Measurements from ENCODE around the gene CASZ1.

Gene CASZ1

DNA sequence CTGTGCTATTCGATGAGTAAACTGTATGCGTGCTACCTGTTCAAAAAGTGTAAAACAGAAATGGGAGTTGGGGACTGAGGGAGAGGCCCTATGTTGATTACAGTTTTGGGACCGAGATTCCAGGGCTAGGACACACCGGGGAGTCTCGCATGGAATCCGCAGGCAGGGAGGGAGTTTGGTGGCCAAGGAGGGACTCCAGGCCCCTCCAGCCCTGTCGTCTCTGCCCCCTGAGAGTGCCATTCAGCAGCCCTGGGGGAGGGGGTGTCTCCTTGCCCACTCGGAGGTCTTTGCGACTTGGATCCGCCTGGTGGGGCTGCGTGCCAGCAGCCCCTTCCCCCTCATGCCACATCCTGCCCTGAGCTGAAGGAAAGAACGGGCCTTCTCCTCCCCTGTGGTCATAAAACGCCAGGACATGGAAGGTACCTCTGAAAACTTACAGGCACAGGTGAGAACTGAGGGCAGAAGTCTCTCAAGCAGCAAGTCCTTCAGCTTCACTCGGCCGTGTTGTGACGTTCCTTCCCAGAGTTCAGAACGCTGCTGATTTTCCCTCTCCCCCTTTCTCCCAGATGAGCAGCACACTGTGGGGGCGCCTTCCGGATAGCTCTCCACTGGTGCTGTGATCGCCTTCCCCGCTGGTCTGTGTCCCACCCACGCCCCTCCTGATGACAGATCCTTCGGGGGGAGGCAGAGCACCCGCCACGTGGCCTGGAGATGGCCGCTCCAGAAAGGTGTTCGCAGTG, 180.3 kb downstream of the CASZ1 start:
- DNase-seq (ENCODE audit: low spot score): no peak
- TF ChIP-seq, protein P1, sequence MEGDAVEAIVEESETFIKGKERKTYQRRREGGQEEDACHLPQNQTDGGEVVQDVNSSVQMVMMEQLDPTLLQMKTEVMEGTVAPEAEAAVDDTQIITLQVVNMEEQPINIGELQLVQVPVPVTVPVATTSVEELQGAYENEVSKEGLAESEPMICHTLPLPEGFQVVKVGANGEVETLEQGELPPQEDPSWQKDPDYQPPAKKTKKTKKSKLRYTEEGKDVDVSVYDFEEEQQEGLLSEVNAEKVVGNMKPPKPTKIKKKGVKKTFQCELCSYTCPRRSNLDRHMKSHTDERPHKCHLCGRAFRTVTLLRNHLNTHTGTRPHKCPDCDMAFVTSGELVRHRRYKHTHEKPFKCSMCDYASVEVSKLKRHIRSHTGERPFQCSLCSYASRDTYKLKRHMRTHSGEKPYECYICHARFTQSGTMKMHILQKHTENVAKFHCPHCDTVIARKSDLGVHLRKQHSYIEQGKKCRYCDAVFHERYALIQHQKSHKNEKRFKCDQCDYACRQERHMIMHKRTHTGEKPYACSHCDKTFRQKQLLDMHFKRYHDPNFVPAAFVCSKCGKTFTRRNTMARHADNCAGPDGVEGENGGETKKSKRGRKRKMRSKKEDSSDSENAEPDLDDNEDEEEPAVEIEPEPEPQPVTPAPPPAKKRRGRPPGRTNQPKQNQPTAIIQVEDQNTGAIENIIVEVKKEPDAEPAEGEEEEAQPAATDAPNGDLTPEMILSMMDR (IDR thresholded peaks at IDR 0.05; ENCODE audit: extremely low read depth, missing control alignments): no peak

DNA sequence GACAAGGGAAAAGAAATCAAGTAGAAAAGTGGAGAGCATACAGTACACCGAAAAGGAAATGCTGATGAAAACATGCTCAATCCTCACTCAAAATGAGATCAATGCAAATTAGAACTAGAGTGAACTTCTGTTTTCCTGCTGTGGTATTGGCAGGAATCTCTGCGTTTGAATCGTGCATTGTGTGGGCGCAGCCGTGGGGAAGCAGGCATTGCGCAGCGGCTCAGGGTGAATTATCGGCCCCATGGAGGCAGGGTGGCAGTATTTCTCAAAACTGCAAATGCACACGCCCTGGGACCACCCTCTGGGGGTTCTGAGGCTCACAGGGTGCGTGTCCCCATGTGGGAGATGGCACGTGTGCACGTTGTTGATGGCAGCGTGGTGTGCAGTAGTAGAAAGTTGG, 181.1 kb downstream of the CASZ1 start:
- DNase-seq (ENCODE audit: low spot score): no peak
- TF ChIP-seq, protein P1 (IDR thresholded peaks at IDR 0.05; ENCODE audit: extremely low read depth, missing control alignments): no peak

DNA sequence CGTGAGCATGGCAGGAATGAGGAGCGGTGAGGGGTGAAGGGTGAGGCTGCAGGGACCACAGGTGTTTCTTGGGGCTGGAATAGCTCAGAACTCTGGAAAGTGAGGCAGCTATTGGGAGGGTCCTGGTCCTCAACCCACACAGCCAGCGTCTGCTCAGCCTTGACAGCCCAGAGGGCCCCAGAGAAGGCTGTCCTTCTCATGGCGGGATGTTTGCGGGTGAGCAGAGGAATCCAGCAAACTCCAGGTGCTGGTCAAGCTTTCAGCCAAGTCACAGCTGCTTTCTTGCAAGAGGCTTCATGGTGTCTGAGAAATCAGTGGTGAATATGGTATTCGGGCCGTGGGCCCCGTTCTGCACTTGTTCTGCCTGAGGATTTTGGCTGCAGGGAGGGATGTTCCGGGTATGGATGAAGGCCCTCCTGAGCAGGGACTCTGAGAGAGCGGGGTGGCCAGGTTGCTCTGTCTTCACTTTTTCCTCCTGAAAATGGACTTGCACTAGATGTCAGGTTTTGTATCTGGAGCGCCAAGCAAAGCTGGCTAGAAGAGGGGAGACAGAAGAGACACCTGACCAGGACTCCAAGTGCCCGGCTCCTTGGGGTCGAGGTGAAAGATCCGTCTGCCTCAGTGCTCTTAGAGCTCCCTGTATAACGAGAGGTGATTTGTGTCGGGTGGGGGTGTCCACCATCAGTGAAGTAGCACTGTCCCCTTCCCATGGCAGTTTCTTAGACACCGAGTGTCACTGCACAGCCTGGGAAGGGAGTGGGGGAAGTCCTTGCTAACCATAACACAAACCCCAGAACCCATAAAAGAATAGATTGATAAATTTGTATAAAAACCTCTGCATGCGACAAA, 181.8 kb downstream of the CASZ1 start:
- TF ChIP-seq, protein P1 (IDR thresholded peaks at IDR 0.05; ENCODE audit: extremely low read depth, missing control alignments): no peak

DNA sequence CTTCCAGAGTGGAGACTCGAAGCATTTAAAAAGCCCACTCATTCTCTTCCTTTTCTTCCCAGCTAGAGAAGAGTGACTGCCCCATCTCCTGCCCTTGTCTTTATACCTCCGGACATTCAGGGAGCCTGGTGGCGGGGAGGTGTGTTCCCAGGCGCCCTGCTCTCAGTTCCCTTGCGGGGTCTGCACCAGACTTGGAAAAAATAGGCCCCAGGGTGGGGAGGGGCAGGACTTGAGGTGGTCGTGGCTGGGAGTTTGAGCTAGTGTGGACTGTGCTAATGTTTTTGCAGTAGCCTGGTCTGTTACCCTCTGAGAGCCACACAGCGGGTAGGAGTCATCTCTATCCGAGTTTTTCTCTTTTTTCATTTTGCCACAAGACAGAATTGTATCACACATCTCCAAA, 182.6 kb downstream of the CASZ1 start:
- DNase-seq (ENCODE audit: low spot score): no peak
- TF ChIP-seq, protein P1 (IDR thresholded peaks at IDR 0.05; ENCODE audit: extremely low read depth, missing control alignments): no peak

More for the DNA sequence above, 181.8 kb downstream of the CASZ1 start:
- no peak for DNase-seq (ENCODE audit: low spot score)

DNA sequence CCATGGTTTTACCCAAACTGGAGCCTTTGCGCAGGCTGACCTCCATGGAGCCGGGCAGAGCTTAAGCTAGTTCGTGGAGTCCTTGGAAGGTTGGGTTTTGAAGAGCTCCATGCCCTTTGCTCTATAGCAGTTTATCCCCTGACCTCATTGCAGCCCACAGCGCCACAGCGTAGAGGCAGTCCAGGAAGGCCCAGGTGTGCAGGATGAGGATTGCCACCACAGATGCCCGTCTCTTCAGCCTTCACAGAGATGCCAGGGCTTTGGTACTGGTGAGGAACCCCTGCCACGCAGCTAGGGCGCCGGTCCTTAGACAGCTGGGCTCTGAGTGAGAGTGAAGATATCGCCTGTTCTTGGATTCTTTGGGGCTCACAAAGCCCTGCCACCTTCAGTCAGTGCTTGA, 183.1 kb downstream of the CASZ1 start:
- DNase-seq (ENCODE audit: low spot score): no peak
- TF ChIP-seq, protein P1 (IDR thresholded peaks at IDR 0.05; ENCODE audit: extremely low read depth, missing control alignments): no peak

DNA sequence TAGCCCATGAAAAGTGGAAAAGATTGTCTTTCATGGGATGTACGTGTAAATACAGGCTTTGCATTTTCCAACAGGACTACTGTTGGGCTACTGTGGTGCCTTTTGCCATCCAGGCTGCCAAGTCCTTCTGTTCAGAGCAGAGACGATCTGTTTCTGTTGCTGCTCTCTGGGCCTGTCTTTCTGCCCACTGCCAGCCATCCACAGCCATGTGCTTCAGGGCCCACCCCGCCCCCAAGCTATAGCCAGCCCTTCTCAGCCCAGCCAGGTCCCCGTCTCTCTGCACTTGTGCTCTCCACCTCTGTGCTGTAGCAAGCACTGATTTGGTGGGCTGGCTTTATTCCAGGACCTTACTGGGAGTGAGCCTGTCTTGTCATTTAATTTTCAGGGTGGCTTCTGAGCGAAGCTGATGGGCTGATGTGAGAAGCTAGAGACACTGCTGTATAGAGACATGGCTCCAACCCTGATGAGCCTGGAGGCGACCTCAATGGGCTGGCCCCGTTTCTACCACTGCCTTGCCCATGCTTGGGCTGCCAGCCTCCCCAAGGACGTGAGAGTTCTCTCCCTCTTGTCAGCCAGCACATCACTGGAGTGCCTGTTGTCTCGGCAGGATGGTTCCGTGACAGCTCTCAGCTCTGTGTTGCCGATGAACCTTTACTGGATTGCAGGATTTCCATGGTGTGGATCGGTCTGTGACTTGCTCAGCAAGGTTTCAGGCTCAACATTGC, 183.8 kb downstream of the CASZ1 start:
- TF ChIP-seq, protein P1 (IDR thresholded peaks at IDR 0.05; ENCODE audit: extremely low read depth, missing control alignments): no peak
- no peak for DNase-seq (ENCODE audit: low spot score)
